ENCODE data around the gene DMRTC2.

DMRTC2 gene

GRCh38 chr19:41847351-41848105 is 2.7 kb downstream of the DMRTC2 start:
- DNase-seq (ENCODE audit: low read depth): no peak

- DNase-seq (ENCODE audit: low read depth): no peak
Observed at GRCh38 chr19:41848666-41849065, 3.8 kb downstream of the DMRTC2 start.

GRCh38 chr19:41849067-41849466 is 4.2 kb downstream of the DMRTC2 start:
- DNase-seq (ENCODE audit: low read depth): no peak

GRCh38 chr19:41850381-41850780 is 5.5 kb downstream of the DMRTC2 start:
- no peak for DNase-seq (ENCODE audit: low read depth)

- DNase-seq (ENCODE audit: low read depth): no peak
Observed at GRCh38 chr19:41851456-41851855, 6.6 kb downstream of the DMRTC2 start.

GRCh38 chr19:41853344-41853743 is 8.5 kb downstream of the DMRTC2 start:
- DNase-seq (ENCODE audit: low read depth): no peak

GRCh38 chr19:41853768-41854167 is 8.9 kb downstream of the DMRTC2 start:
- no peak for DNase-seq (ENCODE audit: low read depth)

GRCh38 chr19:41859213-41859617 is 14.4 kb downstream of the DMRTC2 start:
- DNase-seq (ENCODE audit: low read depth): no peak

- peak; percentile 94 for DNase-seq (ENCODE audit: low read depth)
Observed at GRCh38 chr19:41859618-41860418, 15.0 kb downstream of the DMRTC2 start, which contains the start of gene RPS19. TSS of gene RPS19 (plus strand) at chr19:41860255. CDS start at chr19:41860775, 520 bp downstream.

GRCh38 chr19:41860419-41861115 is 15.7 kb downstream of the DMRTC2 start:
- DNase-seq (ENCODE audit: low read depth): no peak

GRCh38 chr19:41861116-41861768 is 16.4 kb downstream of the DMRTC2 start:
- no peak for DNase-seq (ENCODE audit: low read depth)

GRCh38 chr19:41861846-41862245 is 17.0 kb downstream of the DMRTC2 start:
- DNase-seq (ENCODE audit: low read depth): no peak

- no peak for DNase-seq (ENCODE audit: low read depth)
Observed at GRCh38 chr19:41862445-41862986, 17.7 kb downstream of the DMRTC2 start.

GRCh38 chr19:41863209-41863931 is 18.5 kb downstream of the DMRTC2 start:
- DNase-seq (ENCODE audit: low read depth): no peak

GRCh38 chr19:41864374-41864773 is 19.5 kb downstream of the DMRTC2 start:
- no peak for DNase-seq (ENCODE audit: low read depth)

- no peak for DNase-seq (ENCODE audit: low read depth)
Observed at GRCh38 chr19:41866284-41866683, 21.4 kb downstream of the DMRTC2 start.

- DNase-seq (ENCODE audit: low read depth): no peak
Observed at GRCh38 chr19:41868120-41868988, 23.5 kb downstream of the DMRTC2 start.

- no peak for DNase-seq (ENCODE audit: low read depth)
Observed at GRCh38 chr19:41868989-41869300, 24.1 kb downstream of the DMRTC2 start.

- DNase-seq (ENCODE audit: low read depth): no peak
Observed at GRCh38 chr19:41869374-41869955, 24.6 kb downstream of the DMRTC2 start.

- DNase-seq (ENCODE audit: low read depth): no peak
Observed at GRCh38 chr19:41870401-41870873, 25.6 kb downstream of the DMRTC2 start.

Measured in T-helper 22 cell (primary cell).